IMR-90 (cell line): Measurements from ENCODE around the gene HAUS5. TPM values are rescaled to one million over a fixed set of nuclear protein-coding genes. Genes with fewer than 3 reads are reported as not detected.

Source experiments
- ATAC-seq: fragments of 200-7000 bp; cut with Tn5 transposase; 2 replicates; pipeline ENCODE4 v1.9.1; 2020; ENCODE audit warnings: low read depth, mild to moderate bottlenecking, moderate library complexity
- BruUV-seq: library from RNA; stranded (reverse); fragments of 400-500 nt; replicated peaks from 2 replicates; lab custom pipeline; 2021; lab: Mats Ljungman, UMichigan
- CTCF ChIA-PET: fragments of 300-600 bp; formaldehyde crosslinking; extraction: SDS; loops from one replicate; lab custom pipeline; 2021; ENCODE audit warnings: antibody characterized with exemption; lab: Yijun Ruan, JAX
- POLR2A ChIA-PET: fragments of 300-600 bp; sonication (Branson Sonifier 250); formaldehyde crosslinking; loops from one replicate; lab custom pipeline; 2022; ENCODE audit warnings: antibody characterized with exemption; ENCODE audit not compliant: unreplicated experiment; lab: Charles Lee
- DNase-seq: peaks from one replicate; pipeline ENCODE4 v3.0.0; 2013
- H2AFZ ChIP-seq: replicated peaks from 2 replicates; pipeline ENCODE3; 2013; ENCODE audit warnings: low read length, mild to moderate bottlenecking; ENCODE audit not compliant: poor library complexity
- H2AK5ac ChIP-seq: 2 replicates; pipeline ENCODE4 v1.6.1; 2013; ENCODE audit warnings: low read depth, low read length, inconsistent platforms
- H2AK9ac ChIP-seq: replicated peaks from 2 replicates; pipeline ENCODE3; 2013; ENCODE audit warnings: mild to moderate bottlenecking, low read depth, low read length, moderate library complexity; ENCODE audit not compliant: poor library complexity
- H2BK120ac ChIP-seq: 2 replicates; pipeline ENCODE4 v1.6.1; 2013; ENCODE audit warnings: low read depth, low read length, inconsistent platforms
- H2BK15ac ChIP-seq: 3 replicates; pipeline ENCODE4 v1.6.1; 2013; ENCODE audit warnings: low read depth, low read length, inconsistent platforms
- H2BK20ac ChIP-seq: 2 replicates; pipeline ENCODE4 v1.6.1; 2013; ENCODE audit warnings: low read depth, mild to moderate bottlenecking, inconsistent platforms, low read length, moderate library complexity
- H2BK5ac ChIP-seq: 2 replicates; pipeline ENCODE4 v1.6.1; 2013; ENCODE audit warnings: mild to moderate bottlenecking, low read depth, low read length, inconsistent platforms; ENCODE audit not compliant: poor library complexity, severe bottlenecking
- H3K14ac ChIP-seq: replicated peaks from 2 replicates; pipeline ENCODE4 v1.6.1; 2013; ENCODE audit warnings: low read depth, low read length, inconsistent platforms
- H3K18ac ChIP-seq: 2 replicates; pipeline ENCODE4 v1.6.1; 2013; ENCODE audit warnings: low read depth, low read length, control low read depth
- H3K23ac ChIP-seq: 2 replicates; pipeline ENCODE4 v1.6.1; 2013; ENCODE audit warnings: low read depth, low read length, inconsistent platforms
- H3K27ac ChIP-seq: 2 replicates; pipeline ENCODE4 v1.5.1; 2013; ENCODE audit warnings: mild to moderate bottlenecking, control low read depth, low read length; ENCODE audit not compliant: insufficient read depth
- H3K27me3 ChIP-seq: 2 replicates; pipeline ENCODE4 v1.6.1; 2013; ENCODE audit warnings: low read length; ENCODE audit not compliant: control insufficient read depth, insufficient read depth
- H3K36me3 ChIP-seq: 2 replicates; pipeline ENCODE4 v1.6.1; 2013; ENCODE audit warnings: low read length, mixed read lengths; ENCODE audit not compliant: control insufficient read depth, insufficient read depth
- H3K4ac ChIP-seq: 2 replicates; pipeline ENCODE4 v1.6.1; 2013; ENCODE audit warnings: low read depth, low read length, inconsistent platforms
- H3K4me1 ChIP-seq: 2 replicates; pipeline ENCODE4 v1.6.1; 2013; ENCODE audit warnings: low read length, mixed read lengths; ENCODE audit not compliant: control insufficient read depth, insufficient read depth
- H3K4me2 ChIP-seq: 2 replicates; pipeline ENCODE4 v1.6.1; 2013; ENCODE audit warnings: low read depth, mild to moderate bottlenecking, control low read depth, low read length, moderate library complexity
- H3K4me3 ChIP-seq: 2 replicates; pipeline ENCODE4 v1.5.1; 2013; ENCODE audit warnings: low read depth, mild to moderate bottlenecking, control low read depth, low read length, moderate library complexity; ENCODE audit not compliant: insufficient read depth
- H3K56ac ChIP-seq: 2 replicates; pipeline ENCODE4 v1.6.1; 2013; ENCODE audit warnings: low read length, inconsistent platforms; ENCODE audit not compliant: insufficient read depth; ENCODE audit errors: extremely low read depth
- H3K79me1 ChIP-seq, 2 experiments: 2 replicates each; pipeline ENCODE4 v1.6.1; 2013; ENCODE audit warnings: low read length in 2 of 2, inconsistent platforms in 1 of 2, low read depth in 1 of 2
- H3K9ac ChIP-seq: 2 replicates; pipeline ENCODE4 v1.6.1; 2013; ENCODE audit warnings: low read depth, low read length, control low read depth
- H3K9me1 ChIP-seq: 2 replicates; pipeline ENCODE4 v1.6.1; 2013; ENCODE audit warnings: low read length, inconsistent platforms; ENCODE audit not compliant: insufficient read depth
- H3K9me3 ChIP-seq: 2 replicates; pipeline ENCODE4 v1.6.1; 2013; ENCODE audit warnings: low read length; ENCODE audit not compliant: control insufficient read depth, insufficient read depth
- H4K20me1 ChIP-seq: 2 replicates; pipeline ENCODE4 v1.6.1; 2013; ENCODE audit warnings: low read length, inconsistent platforms; ENCODE audit not compliant: insufficient read depth
- H4K5ac ChIP-seq: 2 replicates; pipeline ENCODE4 v1.6.1; 2013; ENCODE audit warnings: mild to moderate bottlenecking, low read depth, low read length, control low read depth
- H4K8ac ChIP-seq, 2 experiments: 2 replicates each; pipeline ENCODE4 v1.6.1; 2013; ENCODE audit warnings: low read depth in 2 of 2, low read length in 2 of 2, control low read depth in 1 of 2, inconsistent platforms in 1 of 2
- H4K91ac ChIP-seq: 2 replicates; pipeline ENCODE4 v1.6.1; 2013; ENCODE audit warnings: low read depth, low read length, inconsistent platforms; ENCODE audit not compliant: insufficient read depth
- FOS ChIP-seq: fragments of 150-350 bp; IDR thresholded peaks from 2 replicates; pipeline ENCODE4 v1.6.1; 2016; ENCODE audit warnings: low read depth, low read length
- WGBS, 2 experiments: methylation state at CpG; one replicate each; pipeline versions ENCODE4 v1.1.5 to v1.1.7; 2013; ENCODE audit warnings: missing lambda C conversion rate in 2 of 2; ENCODE audit not compliant: insufficient read length in 1 of 2; ENCODE audit errors: extremely low coverage in 2 of 2; 5-methylcytosine and 5-hydroxymethylcytosine counted together
- dilution Hi-C: fragments of 300-500 bp; cut with HindIII; formaldehyde crosslinking; loops from one replicate; pipeline ENCODE4 v1.14.3; 2018; ENCODE audit warnings: low sequenced_read_pairs; ENCODE audit not compliant: unreplicated experiment
- in situ Hi-C: fragments of 300-500 bp; cut with MboI; formaldehyde crosslinking; loops from 3 replicates; pipeline ENCODE4 v1.14.3; 2019; ENCODE audit warnings: low sequenced_read_pairs, inconsistent platforms, mixed read lengths
- intact Hi-C: fragments of 100-400 bp; cut with micrococcal nuclease; formaldehyde crosslinking; loops from 2 replicates; pipeline ENCODE4 v1.10.0; 2022
- polyA plus RNA-seq, 3 experiments: library from polyadenylated mRNA; depleted of rRNA; stranded (reverse); fragments of >200 nt; gene quantifications; 2 replicates each; pipeline ENCODE4 v1.2.3, GENCODE V29; 2012; ENCODE audit warnings: low replicate concordance in 1 of 3
- total RNA-seq: library from RNA; depleted of rRNA; stranded (reverse); fragments of >200 nt; gene quantifications from 2 replicates; pipeline ENCODE4 v1.2.3, GENCODE V29; 2012
- TF ChIP-seq, protein P1 (sequence below): fragments of 150-350 bp; IDR thresholded peaks from 2 replicates; pipeline ENCODE4 v1.6.1; 2017; ENCODE audit warnings: mild to moderate bottlenecking, antibody characterized with exemption, low read length, low read depth

The HAUS5 gene
- total and polyA plus RNA-seq, 2 of the 4 experiments (the other 2 are of a cell fraction), result 3.4 to 6.2 TPM

DNA sequence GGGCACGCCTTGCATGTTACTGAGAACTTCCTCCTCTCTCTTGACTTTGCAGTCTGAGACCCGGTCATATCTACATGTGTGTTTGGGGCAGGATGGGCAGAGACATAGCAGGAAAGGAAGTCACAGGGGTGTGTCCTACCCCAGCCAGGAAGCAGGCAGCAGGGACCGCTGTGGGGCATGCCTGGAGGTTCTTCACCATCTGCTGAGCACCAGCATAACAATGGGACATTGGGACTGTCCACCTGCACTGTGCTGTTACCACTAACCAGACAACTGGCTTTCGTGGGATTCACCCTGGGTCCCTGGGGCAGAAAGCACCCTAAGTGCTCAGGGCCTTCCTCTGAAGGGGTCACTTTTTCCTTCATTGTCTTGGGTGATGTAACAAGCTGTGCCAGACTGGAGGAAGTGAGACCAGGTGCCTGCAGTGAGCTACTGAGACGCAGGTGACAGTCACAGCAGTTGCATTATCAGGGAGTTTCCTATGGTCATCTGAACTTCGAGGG lies 2.6 kb upstream of the HAUS5 start:
- H3K36me3 ChIP-seq, result peaks cover 1% of the 10 kb centered on the region; the same call in 1 of the 2 replicates
- CTCF ChIA-PET, result no interaction called here
- H4K5ac ChIP-seq, result no peak overlapping the region
- WGBS, 2 experiments, result 53% methylated on average over 2 of the region's 6 CpGs; no CpG with 5 or more reads in 1 of the 2 experiments
- no peak overlapping the region for H2BK120ac ChIP-seq
- peaks cover 7% of the 10 kb centered on the region; the same call in 1 of the 2 replicates for H3K9me1 ChIP-seq
- DNase-seq, result no peak
- H3K9ac ChIP-seq, result no peak overlapping the region
- intact Hi-C loops (no loop called here), in situ Hi-C loops (no loop called here), dilution Hi-C loops (no loop called here)
- POLR2A ChIA-PET, result no interaction called here
- H2AK5ac ChIP-seq, result no peak overlapping the region
- H2AFZ ChIP-seq, result peak overlapping the region; percentile 61
- ATAC-seq, result no peak
- H3K79me1 ChIP-seq, result peaks cover 0 to 11% of the 10 kb centered on the region in 2 experiments; a peak in 1 of 4 replicates
- no peak overlapping the region for H3K56ac ChIP-seq
- no peaks in the 10 kb centered on the region for H3K4me1 ChIP-seq
- H3K9me3 ChIP-seq, result peaks cover 6% of the 10 kb centered on the region
- H2AK9ac ChIP-seq, result no peak overlapping the region
- H2BK5ac ChIP-seq, result no peak overlapping the region
- no peak overlapping the region for H3K27ac ChIP-seq
- H4K20me1 ChIP-seq, result no peaks in the 10 kb centered on the region
- H3K4me3 ChIP-seq, result no peak overlapping the region
- BruUV-seq, result no TSS peak
- H4K91ac ChIP-seq, result no peak overlapping the region
- H3K14ac ChIP-seq, result no peak overlapping the region
- H3K4ac ChIP-seq, result no peak overlapping the region
- no peak overlapping the region for H3K18ac ChIP-seq
- TF ChIP-seq, protein P1, sequence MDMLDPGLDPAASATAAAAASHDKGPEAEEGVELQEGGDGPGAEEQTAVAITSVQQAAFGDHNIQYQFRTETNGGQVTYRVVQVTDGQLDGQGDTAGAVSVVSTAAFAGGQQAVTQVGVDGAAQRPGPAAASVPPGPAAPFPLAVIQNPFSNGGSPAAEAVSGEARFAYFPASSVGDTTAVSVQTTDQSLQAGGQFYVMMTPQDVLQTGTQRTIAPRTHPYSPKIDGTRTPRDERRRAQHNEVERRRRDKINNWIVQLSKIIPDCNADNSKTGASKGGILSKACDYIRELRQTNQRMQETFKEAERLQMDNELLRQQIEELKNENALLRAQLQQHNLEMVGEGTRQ, result no peak
- TF ChIP-seq FOS, result no peak
- no peak overlapping the region for H4K8ac ChIP-seq
- no peak overlapping the region for H2BK20ac ChIP-seq
- H3K23ac ChIP-seq, result no peak overlapping the region
- no peaks in the 10 kb centered on the region for H3K27me3 ChIP-seq
- no peak overlapping the region for H2BK15ac ChIP-seq
- H3K4me2 ChIP-seq, result no peak overlapping the region
